HUES64 (cell line): ENCODE measurements around the gene TROAP.

Source experiments
- H3K27ac ChIP-seq: 2 replicates; pipeline ENCODE4 v1.7.0; 2013; ENCODE audit warnings: low read depth, low read length, inconsistent platforms
- H3K27me3 ChIP-seq: 2 replicates; pipeline ENCODE4 v1.6.1; 2013; ENCODE audit warnings: mild to moderate bottlenecking, low read length; ENCODE audit not compliant: insufficient read depth
- H3K36me3 ChIP-seq: 2 replicates; pipeline ENCODE4 v1.6.1; 2013; ENCODE audit warnings: mild to moderate bottlenecking, low read length; ENCODE audit not compliant: insufficient read depth
- H3K4me1 ChIP-seq: 2 replicates; pipeline ENCODE4 v1.6.1; 2013; ENCODE audit warnings: mild to moderate bottlenecking, low read length, moderate library complexity; ENCODE audit not compliant: insufficient read depth
- H3K4me3 ChIP-seq: 2 replicates; pipeline ENCODE4 v1.5.1; 2013; ENCODE audit warnings: mild to moderate bottlenecking, low read length, moderate library complexity
- H3K9ac ChIP-seq: 2 replicates; pipeline ENCODE4 v1.6.1; 2013; ENCODE audit warnings: mild to moderate bottlenecking, low read depth, low read length
- H3K9me3 ChIP-seq: 2 replicates; pipeline ENCODE4 v1.6.1; 2013; ENCODE audit warnings: low read depth, low read length; ENCODE audit not compliant: insufficient read depth
- WGBS: fragments of 150-250, 120-280 bp; methylation state at CpG from one replicate; pipeline ENCODE4 v1.1.7; 2013; ENCODE audit warnings: missing lambda C conversion rate; 5-methylcytosine and 5-hydroxymethylcytosine counted together

TROAP gene

GRCh38 chr12:49338830-49339463 is 15.9 kb downstream of the TROAP start:
- no peaks in the 10 kb centered on the region for H3K36me3 ChIP-seq
- H3K4me1 ChIP-seq, result peaks cover 25% of the 10 kb centered on the region
- H3K27ac ChIP-seq, result no peak overlapping the region
- 46% methylated on average over 6 of the region's 6 CpGs for WGBS
- no peak overlapping the region for H3K9ac ChIP-seq
- no peak overlapping the region for H3K4me3 ChIP-seq
- H3K27me3 ChIP-seq, result peaks cover 100% of the 10 kb centered on the region
- H3K9me3 ChIP-seq, result no peaks in the 10 kb centered on the region

GRCh38 chr12:49339464-49339861 is 16.4 kb downstream of the TROAP start:
- 15% methylated on average over 5 of the region's 5 CpGs for WGBS
- no peak overlapping the region for H3K9ac ChIP-seq
- H3K27me3 ChIP-seq, result peaks cover 100% of the 10 kb centered on the region
- no peaks in the 10 kb centered on the region for H3K9me3 ChIP-seq
- H3K27ac ChIP-seq, result no peak overlapping the region
- peaks cover 25% of the 10 kb centered on the region for H3K4me1 ChIP-seq
- H3K36me3 ChIP-seq, result no peaks in the 10 kb centered on the region
- H3K4me3 ChIP-seq, result no peak overlapping the region

- peaks cover 25% of the 10 kb centered on the region for H3K4me1 ChIP-seq
- peaks cover 100% of the 10 kb centered on the region for H3K27me3 ChIP-seq
- no peak overlapping the region for H3K4me3 ChIP-seq
- H3K36me3 ChIP-seq, result no peaks in the 10 kb centered on the region
- WGBS, result 38% methylated on average over 6 of the region's 6 CpGs
- H3K27ac ChIP-seq, result no peak overlapping the region
- H3K9me3 ChIP-seq, result no peaks in the 10 kb centered on the region
- H3K9ac ChIP-seq, result no peak overlapping the region
Observed at GRCh38 chr12:49340095-49340870, 17.2 kb downstream of the TROAP start.

GRCh38 chr12:49340971-49341776 is 18.1 kb downstream of the TROAP start:
- Histone ChIP-seq H3K36me3 (no peaks in the 10 kb centered on the region), H3K9ac (no peak overlapping the region), H3K27ac (no peak overlapping the region), H3K4me3 (peak overlapping the region; percentile 60), H3K27me3 (peaks cover 100% of the 10 kb centered on the region), H3K9me3 (no peaks in the 10 kb centered on the region), H3K4me1 (peaks cover 29% of the 10 kb centered on the region)
- whole genome bisulfite sequencing, result 11% methylated on average over 14 of the region's 14 CpGs

- peaks cover 29% of the 10 kb centered on the region for H3K4me1 ChIP-seq
- WGBS, result 5% methylated on average over 21 of the region's 21 CpGs
- no peak overlapping the region for H3K9ac ChIP-seq
- H3K27ac ChIP-seq, result no peak overlapping the region
- peaks cover 100% of the 10 kb centered on the region for H3K27me3 ChIP-seq
- H3K4me3 ChIP-seq, result peak overlapping the region; percentile 60
- no peaks in the 10 kb centered on the region for H3K36me3 ChIP-seq
- H3K9me3 ChIP-seq, result no peaks in the 10 kb centered on the region
Observed at GRCh38 chr12:49341777-49342065, 18.7 kb downstream of the TROAP start.

DNA sequence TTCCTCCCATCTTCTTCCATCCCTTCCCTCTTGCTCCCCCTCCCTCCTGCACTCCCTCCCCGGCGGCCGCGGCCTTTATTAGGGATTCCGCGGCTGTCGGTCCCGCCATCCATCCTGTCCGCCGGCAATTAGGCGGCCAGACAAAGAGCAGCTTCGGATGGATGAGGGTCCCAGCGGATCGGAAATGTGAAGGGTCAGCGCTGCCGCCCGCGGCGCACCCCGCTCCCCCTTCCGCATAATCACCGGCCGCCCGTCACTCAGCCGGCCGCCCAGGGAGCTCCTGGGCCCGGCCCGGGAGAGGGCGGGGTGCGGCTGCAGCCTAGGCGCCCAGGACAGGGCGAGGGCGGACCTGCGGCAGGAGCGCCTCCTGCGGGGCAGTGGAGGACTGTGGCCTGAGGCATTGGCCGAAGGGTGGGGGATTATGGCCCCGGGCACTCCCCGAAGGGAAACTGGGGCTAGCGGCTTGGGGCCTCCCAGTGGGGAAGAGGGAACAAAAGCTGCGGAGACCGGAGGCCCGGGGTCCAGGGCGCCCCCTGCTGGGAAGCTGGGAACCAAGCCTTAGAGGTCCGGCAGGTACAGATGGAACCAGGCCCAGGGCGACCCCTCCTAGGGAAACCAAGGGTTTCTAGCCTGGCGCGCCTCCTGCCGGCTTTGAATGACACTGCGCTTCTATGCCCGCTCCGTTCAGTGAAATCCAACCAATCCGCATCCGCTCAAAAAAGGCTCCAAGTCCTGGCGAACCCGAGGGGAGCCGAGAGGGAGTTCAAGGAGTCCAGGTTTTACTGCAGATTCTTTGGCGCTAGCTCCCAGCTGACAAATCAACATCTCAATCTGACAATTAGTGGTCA is 19.2 kb downstream of the TROAP start:
- H3K4me3 ChIP-seq, result peak overlapping the region; percentile 60
- H3K36me3 ChIP-seq, result no peaks in the 10 kb centered on the region
- peaks cover 100% of the 10 kb centered on the region for H3K27me3 ChIP-seq
- H3K4me1 ChIP-seq, result peaks cover 29% of the 10 kb centered on the region
- H3K27ac ChIP-seq, result no peak overlapping the region
- under 1% methylated on average over 58 of the region's 58 CpGs for WGBS
- no peak overlapping the region for H3K9ac ChIP-seq
- H3K9me3 ChIP-seq, result no peaks in the 10 kb centered on the region

GRCh38 chr12:49342914-49343731 is 20.1 kb downstream of the TROAP start:
- 2% methylated on average over 30 of the region's 33 CpGs for whole genome bisulfite sequencing
- peaks cover 24% of the 10 kb centered on the region for H3K4me1 ChIP-seq

DNA sequence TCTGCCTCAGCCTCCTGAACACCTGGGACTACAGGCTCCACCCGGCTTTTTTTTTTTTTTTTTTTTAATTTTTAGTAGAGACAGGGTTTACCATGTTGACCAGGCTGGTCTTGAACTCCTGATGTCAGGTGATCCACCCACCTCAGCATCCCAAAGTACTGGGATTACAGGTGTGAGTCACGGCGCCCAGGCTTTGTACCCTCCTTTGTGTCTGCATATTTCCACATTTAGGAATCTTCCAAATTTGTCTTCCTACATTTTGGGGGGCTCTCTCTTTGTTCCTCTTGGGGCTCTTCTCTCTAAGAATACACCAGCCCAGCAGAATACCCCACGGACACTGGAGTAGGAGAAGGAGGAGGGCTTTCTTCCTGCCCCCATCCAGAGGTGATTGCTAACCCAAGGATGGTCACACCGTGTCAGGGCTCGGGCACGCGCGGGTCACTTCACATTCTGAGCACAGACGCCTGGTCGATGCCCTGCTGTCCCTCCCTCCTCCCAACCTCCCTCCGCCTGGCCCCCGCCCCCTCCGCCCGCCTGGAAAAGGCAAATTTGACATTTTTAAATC is 21.5 kb downstream of the TROAP start:
- H3K9me3 ChIP-seq, result no peaks in the 10 kb centered on the region
- peaks cover 100% of the 10 kb centered on the region for H3K27me3 ChIP-seq
- WGBS, result 5% methylated on average over 13 of the region's 15 CpGs
- no peak overlapping the region for H3K4me3 ChIP-seq
- no peak overlapping the region for H3K9ac ChIP-seq
- H3K36me3 ChIP-seq, result no peaks in the 10 kb centered on the region
- no peak overlapping the region for H3K27ac ChIP-seq
- peaks cover 13% of the 10 kb centered on the region for H3K4me1 ChIP-seq

More at GRCh38 chr12:49342914-49343731, 20.1 kb downstream of the TROAP start:
- H3K9ac ChIP-seq, result no peak overlapping the region
- no peaks in the 10 kb centered on the region for H3K9me3 ChIP-seq
- peaks cover 100% of the 10 kb centered on the region for H3K27me3 ChIP-seq
- H3K27ac ChIP-seq, result no peak overlapping the region
- H3K4me3 ChIP-seq, result peak overlapping the region; percentile 60
- no peaks in the 10 kb centered on the region for H3K36me3 ChIP-seq

GRCh38 chr12:49345051-49345824 is 22.2 kb downstream of the TROAP start:
- H3K27ac ChIP-seq, result no peak overlapping the region
- no peak overlapping the region for H3K9ac ChIP-seq
- no peaks in the 10 kb centered on the region for H3K36me3 ChIP-seq
- H3K4me1 ChIP-seq, result peaks cover 13% of the 10 kb centered on the region
- peaks cover 97% of the 10 kb centered on the region for H3K27me3 ChIP-seq
- WGBS, result 1% methylated on average over 57 of the region's 70 CpGs
- H3K9me3 ChIP-seq, result no peaks in the 10 kb centered on the region
- H3K4me3 ChIP-seq, result peak overlapping the region; percentile 43
